Cardiac fibroblast (primary cell): ENCODE results near the gene OMP.

Source experiments
- DNase-seq, 2 donors: peaks; one replicate each; pipeline versions ENCODE4 v3.0.0 to v3.0.0-alpha.2; 2010; ENCODE audit warnings: low read depth in 2 of 2
- H3K4me3 ChIP-seq, 2 donors: replicated peaks in 1 of 2; 1 replicate in 1 of 2; 2 replicates in 1 of 2; pipeline ENCODE4 v1.5.1; 2011; ENCODE audit warnings: low read depth in 2 of 2, low read length in 2 of 2, mild to moderate bottlenecking in 2 of 2, moderate library complexity in 1 of 2
- CTCF ChIP-seq: IDR thresholded peaks from one replicate; pipeline ENCODE4 v1.5.1; 2011; ENCODE audit warnings: low read depth, mild to moderate bottlenecking, low read length, inconsistent platforms

Gene OMP

GRCh38 chr11:77129842-77130756 lies 27.5 kb downstream of the OMP start:
- TF ChIP-seq CTCF = no peak
- no peak for DNase-seq
- no peak overlapping the region for H3K4me3 ChIP-seq

GRCh38 chr11:77130763-77131513 lies 28.3 kb downstream of the OMP start:
- no peak overlapping the region for H3K4me3 ChIP-seq
- TF ChIP-seq CTCF = no peak
- peak in 1 of 2 donors; percentile 81 for DNase-seq

- no peak overlapping the region for H3K4me3 ChIP-seq
- TF ChIP-seq CTCF = no peak
- DNase-seq = peak in 1 of 2 donors; percentile 33
These were observed 28.9 kb downstream of the OMP start for GRCh38 chr11:77131560-77131959.

GRCh38 chr11:77135069-77135468 lies 32.4 kb downstream of the OMP start:
- no peak for TF ChIP-seq CTCF
- no peak overlapping the region for H3K4me3 ChIP-seq
- DNase-seq = no peak

GRCh38 chr11:77136074-77136473 lies 33.4 kb downstream of the OMP start:
- TF ChIP-seq CTCF = no peak
- peak; percentile 48 to 59 for DNase-seq
- no peak overlapping the region for H3K4me3 ChIP-seq

- no peak for DNase-seq
- no peak for TF ChIP-seq CTCF
- no peak overlapping the region for H3K4me3 ChIP-seq
These were observed 34.3 kb downstream of the OMP start for GRCh38 chr11:77136784-77137420.
